ENCODE measurements around the gene MROH7. TPM values are rescaled to one million over a fixed set of nuclear protein-coding genes. Genes with fewer than 3 reads are reported as not detected.
A peak's percentile ranks its signal among the peaks of the same experiment; 100 is the strongest.

MROH7 gene
- total RNA-seq, 4 donors from 2014 or later, result 0.65 to 3.0 (median 2.0) TPM

GRCh38 chr1:54694771-54695170, 53.2 kb downstream of the MROH7 start:
- no peak overlapping the region for H3K4me3 ChIP-seq (ENCODE audit: low read depth, poor library complexity, severe bottlenecking)
- WGBS, 2 donors, result 88 to 91% methylated on average over 8 of the region's 8 CpGs
- no peak for DNase-seq (ENCODE audit: low spot score in 2 of 2)
- no peak for TF ChIP-seq POLR2A (IDR thresholded peaks at IDR 0.05)
- TF ChIP-seq, protein P1, sequence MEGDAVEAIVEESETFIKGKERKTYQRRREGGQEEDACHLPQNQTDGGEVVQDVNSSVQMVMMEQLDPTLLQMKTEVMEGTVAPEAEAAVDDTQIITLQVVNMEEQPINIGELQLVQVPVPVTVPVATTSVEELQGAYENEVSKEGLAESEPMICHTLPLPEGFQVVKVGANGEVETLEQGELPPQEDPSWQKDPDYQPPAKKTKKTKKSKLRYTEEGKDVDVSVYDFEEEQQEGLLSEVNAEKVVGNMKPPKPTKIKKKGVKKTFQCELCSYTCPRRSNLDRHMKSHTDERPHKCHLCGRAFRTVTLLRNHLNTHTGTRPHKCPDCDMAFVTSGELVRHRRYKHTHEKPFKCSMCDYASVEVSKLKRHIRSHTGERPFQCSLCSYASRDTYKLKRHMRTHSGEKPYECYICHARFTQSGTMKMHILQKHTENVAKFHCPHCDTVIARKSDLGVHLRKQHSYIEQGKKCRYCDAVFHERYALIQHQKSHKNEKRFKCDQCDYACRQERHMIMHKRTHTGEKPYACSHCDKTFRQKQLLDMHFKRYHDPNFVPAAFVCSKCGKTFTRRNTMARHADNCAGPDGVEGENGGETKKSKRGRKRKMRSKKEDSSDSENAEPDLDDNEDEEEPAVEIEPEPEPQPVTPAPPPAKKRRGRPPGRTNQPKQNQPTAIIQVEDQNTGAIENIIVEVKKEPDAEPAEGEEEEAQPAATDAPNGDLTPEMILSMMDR (IDR thresholded peaks at IDR 0.05), result no peak
- intact Hi-C loops (cut with DNase I; ENCODE audit: low total_unique reads), result no loop called here

DNA sequence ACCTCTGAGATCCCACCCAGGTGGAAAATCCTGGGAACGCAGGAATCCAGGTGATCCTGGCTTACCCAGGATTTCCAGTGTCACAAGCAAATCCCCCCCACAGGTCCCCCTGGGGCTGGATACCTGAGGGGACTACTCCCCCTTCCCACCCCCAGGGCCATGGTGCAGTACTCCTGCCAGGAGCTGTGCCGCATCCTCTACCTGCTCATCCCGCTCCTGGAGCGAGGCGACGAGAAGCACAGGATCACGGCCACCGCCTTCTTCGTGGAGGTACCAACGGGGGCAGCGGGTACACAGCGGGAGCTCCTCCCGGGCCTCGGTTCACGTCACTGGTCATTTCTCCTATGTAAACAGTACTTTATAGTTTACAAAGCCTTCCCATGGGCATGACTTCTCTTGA, 53.6 kb downstream of the MROH7 start:
- DNase-seq (ENCODE audit: low spot score in 2 of 2), result no peak
- no peak overlapping the region for H3K4me3 ChIP-seq (ENCODE audit: low read depth, poor library complexity, severe bottlenecking)

DNA sequence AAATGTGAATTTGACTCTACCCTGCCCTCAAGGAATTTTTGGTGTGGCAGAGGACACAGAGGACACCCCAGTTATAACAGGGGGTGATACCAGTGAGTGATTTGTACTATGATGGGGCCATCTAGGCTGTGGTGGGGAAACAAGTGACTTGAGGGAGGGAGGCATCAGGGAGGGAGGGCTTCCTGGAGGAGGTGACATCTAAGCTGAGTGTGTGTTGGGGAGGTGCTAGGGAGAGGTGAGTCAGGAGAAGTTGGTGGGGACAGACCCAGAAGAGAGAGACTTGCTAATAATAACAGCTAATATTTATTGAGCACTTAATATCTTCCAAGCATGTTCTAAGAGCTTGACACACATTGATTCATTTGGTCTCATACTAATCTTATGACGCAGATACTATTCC, 54.2 kb downstream of the MROH7 start:
- DNase-seq (ENCODE audit: low spot score in 2 of 2), result no peak
- 61 to 78% methylated on average over 1 of the region's 1 CpG for WGBS, 2 donors
- H3K4me3 ChIP-seq (ENCODE audit: low read depth, poor library complexity, severe bottlenecking), result no peak overlapping the region
- intact Hi-C loops (cut with DNase I; ENCODE audit: low total_unique reads), result no loop called here
- TF ChIP-seq, protein P1 (IDR thresholded peaks at IDR 0.05), result no peak

More for the DNA sequence above, 53.6 kb downstream of the MROH7 start:
- intact Hi-C loops (cut with DNase I; ENCODE audit: low total_unique reads), result no loop called here
- no peak for TF ChIP-seq POLR2A (IDR thresholded peaks at IDR 0.05)
- TF ChIP-seq, protein P1 (IDR thresholded peaks at IDR 0.05), result no peak
- 92 to 95% methylated on average over 15 of the region's 15 CpGs for WGBS, 2 donors

DNA sequence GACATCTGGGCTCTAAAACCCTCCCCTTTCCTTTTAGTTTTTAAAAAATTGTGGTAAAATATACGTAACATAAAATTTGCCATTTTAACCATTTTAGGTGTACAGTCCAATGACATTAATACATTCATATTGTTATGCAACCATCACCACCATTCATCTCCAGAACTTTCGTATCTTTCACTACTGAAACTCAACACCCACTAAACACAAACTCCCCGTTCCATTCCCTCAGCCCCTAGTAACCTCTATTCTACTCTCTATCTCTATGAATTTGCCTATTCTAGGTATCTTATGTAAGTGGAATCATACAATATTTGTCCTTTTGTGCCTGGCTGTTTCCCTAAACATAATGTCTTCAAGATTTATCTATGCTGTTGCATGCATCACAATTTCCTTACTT, 54.7 kb downstream of the MROH7 start:
- 76 to 81% methylated on average over 3 of the region's 3 CpGs for WGBS, 2 donors
- TF ChIP-seq, protein P1 (IDR thresholded peaks at IDR 0.05), result no peak
- TF ChIP-seq POLR2A (IDR thresholded peaks at IDR 0.05), result no peak
- no peak for DNase-seq (ENCODE audit: low spot score in 2 of 2)
- intact Hi-C loops (cut with DNase I; ENCODE audit: low total_unique reads), result no loop called here
- no peak overlapping the region for H3K4me3 ChIP-seq (ENCODE audit: low read depth, poor library complexity, severe bottlenecking)

DNA sequence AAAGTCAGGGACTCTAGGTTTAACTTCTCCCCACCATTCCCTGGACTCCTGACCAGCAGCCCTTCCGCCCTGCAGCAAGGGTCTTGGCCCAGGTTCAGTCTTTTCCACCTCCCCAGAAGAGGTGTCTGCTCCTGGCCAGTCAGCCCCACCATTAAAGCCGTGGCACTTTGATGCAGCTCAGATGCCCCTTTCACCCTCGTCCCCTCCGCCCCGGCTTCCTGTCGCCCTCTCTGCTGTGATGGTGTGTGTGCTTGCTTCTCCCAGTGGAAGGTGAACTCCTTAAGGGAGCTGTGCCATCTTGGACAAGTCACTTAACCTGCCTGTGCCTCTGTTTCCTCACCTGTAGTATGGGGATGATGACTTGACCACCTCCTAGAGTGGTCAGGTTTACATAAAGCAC, 56.3 kb downstream of the MROH7 start:
- H3K4me3 ChIP-seq (ENCODE audit: low read depth, poor library complexity, severe bottlenecking), result no peak overlapping the region
- intact Hi-C loops (cut with DNase I; ENCODE audit: low total_unique reads), result no loop called here
- 90 to 97% methylated on average over 6 of the region's 6 CpGs for WGBS, 2 donors
- peak in 1 of 2 donors; percentile 57 for DNase-seq (ENCODE audit: low spot score in 2 of 2)
- TF ChIP-seq POLR2A (IDR thresholded peaks at IDR 0.05), result no peak
- TF ChIP-seq, protein P1 (IDR thresholded peaks at IDR 0.05), result no peak

GRCh38 chr1:54698346-54698745, 56.8 kb downstream of the MROH7 start:
- TF ChIP-seq POLR2A (IDR thresholded peaks at IDR 0.05), result no peak
- TF ChIP-seq, protein P1 (IDR thresholded peaks at IDR 0.05), result no peak
- no peak overlapping the region for H3K4me3 ChIP-seq (ENCODE audit: low read depth, poor library complexity, severe bottlenecking)
- intact Hi-C loops (cut with DNase I; ENCODE audit: low total_unique reads), result no loop called here
- 79 to 84% methylated on average over 8 of the region's 8 CpGs for WGBS, 2 donors
- peak in 1 of 2 donors; percentile 79 for DNase-seq (ENCODE audit: low spot score in 2 of 2)

All from lower leg skin (tissue), 4 donors.